Globus pallidus (tissue), 1 donor: ENCODE measurements around the gene BCL10.

Experiments used
- DNase-seq: peaks from one replicate; pipeline ENCODE4 v3.0.0-alpha.2; 2015; ENCODE audit warnings: low spot score

Gene BCL10

GRCh38 chr1:85297855-85298629 is 21.6 kb upstream of the BCL10 start:
- peak; percentile 18 for DNase-seq

DNA sequence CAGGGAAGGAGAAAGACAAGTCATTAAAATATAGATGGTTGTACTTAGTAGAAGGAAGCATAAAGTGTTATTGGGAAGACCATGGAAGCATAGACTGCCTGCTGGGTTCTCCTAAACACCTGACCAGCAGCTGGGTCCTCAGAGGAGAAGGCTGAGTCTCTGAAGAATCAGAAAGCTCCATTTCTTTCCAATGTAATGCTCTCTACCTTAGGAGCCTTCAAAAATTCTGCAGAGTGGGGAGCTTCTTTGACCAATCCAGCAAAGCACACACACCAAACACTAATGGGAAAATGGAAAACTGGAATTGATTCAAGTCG is 21.1 kb upstream of the BCL10 start:
- no peak for DNase-seq

DNA sequence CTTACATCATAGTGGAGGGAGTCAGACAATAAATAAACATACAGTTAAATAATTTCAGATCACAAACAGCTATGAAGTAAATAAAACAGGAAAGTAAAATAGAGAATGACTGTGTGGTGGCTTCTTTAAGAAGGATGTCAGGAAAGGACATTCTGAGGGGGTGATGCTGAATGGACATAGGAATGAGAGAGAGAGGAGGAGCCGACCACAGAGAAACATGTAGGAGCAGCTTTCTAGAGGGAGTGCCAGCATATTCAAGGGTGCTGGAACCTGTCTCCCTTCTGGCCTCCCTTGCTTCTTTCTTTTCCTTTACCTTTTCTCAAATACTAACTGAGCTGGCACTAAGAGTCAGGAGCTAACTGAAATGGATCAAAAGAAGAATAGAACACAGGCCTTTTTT is 20.5 kb upstream of the BCL10 start:
- DNase-seq, result no peak

DNA sequence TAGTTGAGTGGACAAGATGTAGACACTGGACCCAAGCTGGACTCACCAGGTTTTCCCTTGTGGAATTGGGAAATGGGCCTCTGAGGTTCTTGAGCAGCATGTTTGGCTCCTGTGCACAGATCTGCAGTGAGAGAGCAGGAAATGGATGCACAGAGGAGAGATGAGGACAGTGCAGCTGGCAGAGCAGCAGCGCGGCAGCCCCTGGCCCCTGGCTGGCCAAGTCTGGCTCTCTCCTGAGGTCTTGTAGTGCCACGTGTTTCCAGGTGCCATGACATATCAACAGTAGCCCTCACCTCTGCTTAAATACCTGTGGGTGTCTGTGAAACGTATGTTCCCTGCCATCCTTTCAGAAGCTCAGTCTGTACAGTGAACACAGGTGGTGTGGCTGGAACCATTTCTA is 19.2 kb upstream of the BCL10 start:
- DNase-seq, result no peak

GRCh38 chr1:85295006-85295431 is 18.6 kb upstream of the BCL10 start:
- no peak for DNase-seq

DNA sequence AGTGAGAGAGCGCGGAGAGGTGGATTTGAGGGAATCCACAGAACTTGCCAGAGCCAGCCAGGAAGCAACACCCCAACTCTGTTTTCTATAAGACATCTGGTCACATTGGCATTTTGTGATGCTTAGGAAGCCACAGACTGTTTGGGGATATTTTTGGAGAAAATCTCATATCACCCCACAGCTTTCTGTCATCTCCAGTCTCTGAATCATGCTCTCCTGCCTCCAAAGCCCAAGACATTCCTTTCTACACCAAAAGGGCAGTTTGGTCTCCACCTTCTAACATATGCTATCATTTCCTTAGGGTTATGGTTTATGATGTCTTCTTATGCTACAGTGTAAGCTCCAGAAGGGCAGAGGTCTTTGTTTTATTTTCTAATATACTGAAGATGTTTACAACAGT is 14.4 kb upstream of the BCL10 start:
- no peak for DNase-seq

DNA sequence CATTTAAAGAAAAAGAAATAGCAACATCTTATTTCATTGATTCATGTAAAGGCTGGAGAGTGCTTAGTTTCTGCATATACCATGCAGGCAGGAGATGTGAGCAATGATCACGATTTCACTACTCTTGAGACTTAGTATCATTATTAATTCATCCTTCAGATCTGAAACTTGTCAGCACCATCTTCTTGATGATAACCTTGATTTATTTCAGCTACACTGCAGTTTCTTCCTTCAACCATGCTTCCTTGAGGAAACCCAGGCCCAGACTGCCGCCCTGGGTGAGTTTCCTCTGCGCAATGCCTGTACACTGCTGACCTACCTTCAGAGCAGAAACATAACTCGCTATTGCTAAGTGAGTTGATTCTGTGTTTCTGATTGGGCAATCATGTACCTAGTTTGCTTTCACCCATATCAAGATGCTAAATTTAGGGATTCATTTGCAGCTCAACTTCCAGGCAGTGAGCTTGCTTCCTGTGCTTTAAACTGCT is 13.5 kb upstream of the BCL10 start:
- no peak for DNase-seq

- DNase-seq, result no peak
Measured at GRCh38 chr1:85289207-85289847, 12.9 kb upstream of the BCL10 start.

GRCh38 chr1:85284202-85284601 is 7.8 kb upstream of the BCL10 start:
- DNase-seq, result no peak

- DNase-seq, result no peak
Measured at GRCh38 chr1:85283475-85284199, 7.2 kb upstream of the BCL10 start.

- DNase-seq, result no peak
Measured at GRCh38 chr1:85282424-85282823, 6.0 kb upstream of the BCL10 start.

GRCh38 chr1:85280636-85281035 is 4.2 kb upstream of the BCL10 start:
- no peak for DNase-seq

DNA sequence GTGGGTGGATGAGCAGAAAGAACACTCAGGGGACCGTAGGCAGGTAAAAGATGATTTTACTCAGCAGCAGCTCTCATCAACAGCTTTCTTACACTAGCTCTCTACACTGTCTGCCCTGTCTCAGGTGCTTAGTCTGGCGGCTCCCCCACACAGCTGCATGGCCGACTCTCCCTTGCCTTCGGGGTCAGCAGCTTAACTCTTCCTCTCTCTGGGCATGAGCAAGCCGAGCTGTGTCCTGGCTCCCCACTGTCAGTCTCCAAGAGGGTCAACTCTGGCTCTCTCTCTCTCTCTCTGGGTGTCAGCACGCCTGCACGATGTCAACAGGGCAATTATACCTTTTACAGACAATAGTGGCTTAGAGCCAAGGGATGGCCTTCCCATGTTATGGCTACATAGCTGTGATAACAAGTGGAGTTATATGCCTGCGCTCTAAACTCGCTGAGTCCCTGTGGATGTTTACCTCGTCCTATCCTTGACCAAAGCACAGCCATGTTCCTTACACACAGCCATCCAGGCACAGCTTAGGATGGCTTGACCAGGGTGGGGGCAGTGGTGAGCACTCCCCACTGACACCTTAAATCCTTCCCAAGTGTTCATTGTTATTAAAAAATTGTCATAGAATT is 3.1 kb upstream of the BCL10 start:
- DNase-seq, result no peak

DNA sequence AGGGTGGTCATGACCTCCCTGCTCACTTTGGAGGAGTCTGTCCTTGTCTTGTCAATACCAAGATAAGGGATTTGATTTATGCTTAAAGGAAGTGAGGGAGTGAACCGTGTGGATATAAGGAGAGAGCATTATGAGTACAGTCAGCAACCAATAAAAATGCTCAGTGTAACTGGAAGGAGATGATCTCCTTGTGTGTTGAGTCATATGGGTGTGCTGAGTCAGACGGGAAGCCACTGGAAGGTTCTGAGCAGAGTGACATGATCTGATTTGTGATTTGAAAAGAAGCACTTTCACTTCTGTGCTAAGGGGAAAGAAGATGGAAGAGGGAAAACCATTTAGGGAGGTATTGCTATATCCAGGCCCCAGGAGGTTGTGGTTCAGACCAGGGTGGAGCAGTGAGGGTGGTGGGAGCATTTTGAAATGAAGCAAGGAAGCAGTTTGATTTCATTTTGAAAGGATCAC is 2.5 kb upstream of the BCL10 start:
- DNase-seq, result no peak

DNA sequence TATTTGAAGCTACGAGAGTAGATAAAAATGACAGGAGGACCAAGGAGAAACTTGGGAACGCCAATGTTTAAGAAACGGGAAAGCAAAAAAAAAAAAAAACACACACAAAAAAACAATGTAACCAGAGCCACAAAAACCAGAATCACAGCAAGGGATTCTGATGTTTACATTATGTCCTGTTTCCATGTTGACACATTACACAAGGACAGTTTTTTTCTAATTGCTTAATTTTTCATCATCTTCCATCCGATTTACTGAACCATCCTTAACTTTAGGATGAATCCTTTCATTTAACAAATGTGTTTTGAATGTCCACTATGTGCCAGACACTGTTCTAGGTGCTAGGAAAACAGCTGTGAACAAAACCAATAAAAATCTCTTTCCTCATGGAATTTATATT is 1.4 kb upstream of the BCL10 start:
- no peak for DNase-seq

GRCh38 chr1:85276978-85277639 is 677 bp upstream of the BCL10 start:
- DNase-seq, result peak; percentile 12

- DNase-seq, result no peak
Measured at GRCh38 chr1:85275701-85276214, 674 bp downstream of the BCL10 start.

DNA sequence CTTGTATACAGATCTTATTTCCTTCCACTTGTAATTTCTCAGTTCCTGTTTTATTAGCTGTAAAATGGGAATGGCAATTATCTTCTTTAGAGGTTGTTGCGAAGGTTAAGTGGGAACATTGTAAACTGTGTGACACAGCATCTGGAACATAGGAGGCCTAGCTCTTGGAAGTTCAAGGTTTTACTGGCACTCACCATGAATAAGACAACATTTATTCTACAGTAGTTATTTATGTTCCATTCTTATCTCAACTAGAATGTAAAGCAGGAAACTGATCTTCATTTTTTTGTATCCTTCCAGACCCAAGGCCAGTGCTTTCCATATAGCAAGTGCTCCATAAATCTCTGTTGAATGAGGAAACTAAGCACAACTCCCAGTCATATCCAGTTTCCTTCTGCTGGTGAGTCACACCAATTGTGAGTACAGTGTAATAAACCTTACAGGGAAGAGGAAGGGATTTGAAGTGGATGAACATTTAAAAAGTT is 1.4 kb downstream of the BCL10 start:
- DNase-seq, result no peak

- DNase-seq, result no peak
Measured at GRCh38 chr1:85273397-85273796, 3.0 kb downstream of the BCL10 start.

GRCh38 chr1:85268801-85269585 is 7.4 kb downstream of the BCL10 start:
- no peak for DNase-seq

DNA sequence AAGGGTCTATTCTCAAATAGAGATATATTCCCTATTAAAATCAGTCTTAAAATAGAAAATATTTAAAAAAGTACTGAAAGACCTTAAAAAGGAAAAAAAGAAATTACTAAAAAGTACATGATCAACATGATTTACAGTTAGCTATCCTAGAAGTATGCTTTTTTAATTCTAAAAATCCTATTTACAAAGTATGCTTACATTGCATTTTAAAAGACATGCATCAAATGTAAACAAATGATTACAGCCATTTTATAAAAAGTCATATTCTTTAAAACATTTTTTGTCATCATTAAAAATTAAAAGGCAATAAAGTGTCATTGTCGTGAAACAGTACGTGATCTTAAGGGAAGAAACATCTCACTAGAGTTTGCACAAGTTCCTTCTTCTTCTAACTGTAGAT is 9.1 kb downstream of the BCL10 start:
- DNase-seq, result no peak
